ENCODE data around the gene GPSM1.

- no peak for TF ChIP-seq CTCF (IDR thresholded peaks at IDR 0.05)
- TF ChIP-seq EZH2 (IDR thresholded peaks at IDR 0.05; ENCODE audit: borderline replicate concordance, insufficient read depth, low read depth, low read length, poor library complexity, severe bottlenecking) = no peak
Measured at GRCh38 chr9:136278894-136279293, 48.4 kb upstream of the GPSM1 start.

Data from B cell (primary cell).